GM23338 (cell line): ENCODE results near the gene DPH6. TPM values are rescaled to one million over a fixed set of nuclear protein-coding genes. Genes with fewer than 3 reads are reported as not detected.

ENCODE experiments used
- CREB1 ChIP-seq: fragments of 250-450 bp; sonication (Bioruptor Pico); IDR thresholded peaks from 2 replicates; pipeline ENCODE4 v1.5.0; 2020; ENCODE audit warnings: low read depth, mild to moderate bottlenecking, moderate library complexity
- ETS1 ChIP-seq: IDR thresholded peaks from 2 replicates; pipeline ENCODE4 v1.6.1; 2016; ENCODE audit warnings: antibody characterized with exemption
- STAT1 ChIP-seq: IDR thresholded peaks from one replicate; pipeline ENCODE4 v1.6.1; 2016; ENCODE audit warnings: antibody characterized with exemption; ENCODE audit not compliant: unreplicated experiment
- ZNF331 ChIP-seq: fragments of 250-450 bp; sonication (Bioruptor Pico); IDR thresholded peaks from 2 replicates; pipeline ENCODE4 v1.5.0; 2020; ENCODE audit warnings: low read depth, mild to moderate bottlenecking, moderate library complexity
- polyA plus RNA-seq: library from polyadenylated mRNA; unstranded; fragments of >200 nt; fragmentation: Nextera tagmentation; extraction: Ambion mirVana; gene quantifications from 2 replicates; pipeline ENCODE4 v1.2.1, GENCODE V29; 2016
- total RNA-seq: library from RNA; depleted of rRNA; stranded (reverse); fragments of >200 nt; shearing (Covaris generic); gene quantifications from 2 replicates; pipeline ENCODE4 v1.2.3, GENCODE V29; 2014
- TF ChIP-seq, protein P1 (sequence below): fragments of 250-450 bp; sonication (Bioruptor Pico); IDR thresholded peaks from 2 replicates; pipeline ENCODE4 v1.5.0; 2020; ENCODE audit warnings: mild to moderate bottlenecking, moderate library complexity
- TF ChIP-seq, protein P2 (sequence below), 2 experiments: fragments of 200-600 bp in 1 of 2; sonication (generic) in 1 of 2; conservative IDR thresholded peaks; 2 replicates each; pipeline versions ENCODE4 v1.5.1 to v1.6.1; 2016 to 2017; ENCODE audit warnings: antibody characterized with exemption in 2 of 2, low read depth in 2 of 2, mild to moderate bottlenecking in 2 of 2, moderate library complexity in 1 of 2
- TF ChIP-seq, protein P3 (sequence below): IDR thresholded peaks from one replicate; pipeline ENCODE4 v1.6.1; 2018; ENCODE audit warnings: antibody characterized with exemption; ENCODE audit not compliant: unreplicated experiment

The DPH6 gene
- total and polyA plus RNA-seq, 2 experiments from 2014 or later = 37.9 to 46.9 TPM

- TF ChIP-seq, protein P1, sequence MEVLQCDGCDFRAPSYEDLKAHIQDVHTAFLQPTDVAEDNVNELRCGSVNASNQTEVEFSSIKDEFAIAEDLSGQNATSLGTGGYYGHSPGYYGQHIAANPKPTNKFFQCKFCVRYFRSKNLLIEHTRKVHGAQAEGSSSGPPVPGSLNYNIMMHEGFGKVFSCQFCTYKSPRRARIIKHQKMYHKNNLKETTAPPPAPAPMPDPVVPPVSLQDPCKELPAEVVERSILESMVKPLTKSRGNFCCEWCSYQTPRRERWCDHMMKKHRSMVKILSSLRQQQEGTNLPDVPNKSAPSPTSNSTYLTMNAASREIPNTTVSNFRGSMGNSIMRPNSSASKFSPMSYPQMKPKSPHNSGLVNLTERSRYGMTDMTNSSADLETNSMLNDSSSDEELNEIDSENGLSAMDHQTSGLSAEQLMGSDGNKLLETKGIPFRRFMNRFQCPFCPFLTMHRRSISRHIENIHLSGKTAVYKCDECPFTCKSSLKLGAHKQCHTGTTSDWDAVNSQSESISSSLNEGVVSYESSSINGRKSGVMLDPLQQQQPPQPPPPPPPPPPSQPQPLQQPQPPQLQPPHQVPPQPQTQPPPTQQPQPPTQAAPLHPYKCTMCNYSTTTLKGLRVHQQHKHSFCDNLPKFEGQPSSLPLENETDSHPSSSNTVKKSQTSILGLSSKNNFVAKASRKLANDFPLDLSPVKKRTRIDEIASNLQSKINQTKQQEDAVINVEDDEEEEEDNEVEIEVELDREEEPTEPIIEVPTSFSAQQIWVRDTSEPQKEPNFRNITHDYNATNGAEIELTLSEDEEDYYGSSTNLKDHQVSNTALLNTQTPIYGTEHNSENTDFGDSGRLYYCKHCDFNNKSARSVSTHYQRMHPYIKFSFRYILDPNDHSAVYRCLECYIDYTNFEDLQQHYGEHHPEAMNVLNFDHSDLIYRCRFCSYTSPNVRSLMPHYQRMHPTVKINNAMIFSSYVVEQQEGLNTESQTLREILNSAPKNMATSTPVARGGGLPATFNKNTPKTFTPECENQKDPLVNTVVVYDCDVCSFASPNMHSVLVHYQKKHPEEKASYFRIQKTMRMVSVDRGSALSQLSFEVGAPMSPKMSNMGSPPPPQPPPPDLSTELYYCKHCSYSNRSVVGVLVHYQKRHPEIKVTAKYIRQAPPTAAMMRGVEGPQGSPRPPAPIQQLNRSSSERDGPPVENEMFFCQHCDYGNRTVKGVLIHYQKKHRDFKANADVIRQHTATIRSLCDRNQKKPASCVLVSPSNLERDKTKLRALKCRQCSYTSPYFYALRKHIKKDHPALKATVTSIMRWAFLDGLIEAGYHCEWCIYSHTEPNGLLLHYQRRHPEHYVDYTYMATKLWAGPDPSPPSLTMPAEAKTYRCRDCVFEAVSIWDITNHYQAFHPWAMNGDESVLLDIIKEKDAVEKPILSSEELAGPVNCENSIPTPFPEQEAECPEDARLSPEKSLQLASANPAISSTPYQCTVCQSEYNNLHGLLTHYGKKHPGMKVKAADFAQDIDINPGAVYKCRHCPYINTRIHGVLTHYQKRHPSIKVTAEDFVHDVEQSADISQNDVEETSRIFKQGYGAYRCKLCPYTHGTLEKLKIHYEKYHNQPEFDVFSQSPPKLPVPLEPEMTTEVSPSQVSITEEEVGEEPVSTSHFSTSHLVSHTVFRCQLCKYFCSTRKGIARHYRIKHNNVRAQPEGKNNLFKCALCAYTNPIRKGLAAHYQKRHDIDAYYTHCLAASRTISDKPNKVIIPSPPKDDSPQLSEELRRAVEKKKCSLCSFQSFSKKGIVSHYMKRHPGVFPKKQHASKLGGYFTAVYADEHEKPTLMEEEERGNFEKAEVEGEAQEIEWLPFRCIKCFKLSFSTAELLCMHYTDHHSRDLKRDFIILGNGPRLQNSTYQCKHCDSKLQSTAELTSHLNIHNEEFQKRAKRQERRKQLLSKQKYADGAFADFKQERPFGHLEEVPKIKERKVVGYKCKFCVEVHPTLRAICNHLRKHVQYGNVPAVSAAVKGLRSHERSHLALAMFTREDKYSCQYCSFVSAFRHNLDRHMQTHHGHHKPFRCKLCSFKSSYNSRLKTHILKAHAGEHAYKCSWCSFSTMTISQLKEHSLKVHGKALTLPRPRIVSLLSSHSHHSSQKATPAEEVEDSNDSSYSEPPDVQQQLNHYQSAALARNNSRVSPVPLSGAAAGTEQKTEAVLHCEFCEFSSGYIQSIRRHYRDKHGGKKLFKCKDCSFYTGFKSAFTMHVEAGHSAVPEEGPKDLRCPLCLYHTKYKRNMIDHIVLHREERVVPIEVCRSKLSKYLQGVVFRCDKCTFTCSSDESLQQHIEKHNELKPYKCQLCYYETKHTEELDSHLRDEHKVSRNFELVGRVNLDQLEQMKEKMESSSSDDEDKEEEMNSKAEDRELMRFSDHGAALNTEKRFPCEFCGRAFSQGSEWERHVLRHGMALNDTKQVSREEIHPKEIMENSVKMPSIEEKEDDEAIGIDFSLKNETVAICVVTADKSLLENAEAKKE (CRISPR knock-in tag) = no peak
- TF ChIP-seq, protein P2, sequence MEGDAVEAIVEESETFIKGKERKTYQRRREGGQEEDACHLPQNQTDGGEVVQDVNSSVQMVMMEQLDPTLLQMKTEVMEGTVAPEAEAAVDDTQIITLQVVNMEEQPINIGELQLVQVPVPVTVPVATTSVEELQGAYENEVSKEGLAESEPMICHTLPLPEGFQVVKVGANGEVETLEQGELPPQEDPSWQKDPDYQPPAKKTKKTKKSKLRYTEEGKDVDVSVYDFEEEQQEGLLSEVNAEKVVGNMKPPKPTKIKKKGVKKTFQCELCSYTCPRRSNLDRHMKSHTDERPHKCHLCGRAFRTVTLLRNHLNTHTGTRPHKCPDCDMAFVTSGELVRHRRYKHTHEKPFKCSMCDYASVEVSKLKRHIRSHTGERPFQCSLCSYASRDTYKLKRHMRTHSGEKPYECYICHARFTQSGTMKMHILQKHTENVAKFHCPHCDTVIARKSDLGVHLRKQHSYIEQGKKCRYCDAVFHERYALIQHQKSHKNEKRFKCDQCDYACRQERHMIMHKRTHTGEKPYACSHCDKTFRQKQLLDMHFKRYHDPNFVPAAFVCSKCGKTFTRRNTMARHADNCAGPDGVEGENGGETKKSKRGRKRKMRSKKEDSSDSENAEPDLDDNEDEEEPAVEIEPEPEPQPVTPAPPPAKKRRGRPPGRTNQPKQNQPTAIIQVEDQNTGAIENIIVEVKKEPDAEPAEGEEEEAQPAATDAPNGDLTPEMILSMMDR (conservative IDR thresholded peaks at IDR 0.05; ENCODE audit: low read depth in 2 of 2) = no peak
- TF ChIP-seq CREB1 (CRISPR knock-in tag) (no peak), ETS1 (no peak), STAT1 (no peak), ZNF331 (CRISPR knock-in tag) (no peak)
- TF ChIP-seq, protein P3, sequence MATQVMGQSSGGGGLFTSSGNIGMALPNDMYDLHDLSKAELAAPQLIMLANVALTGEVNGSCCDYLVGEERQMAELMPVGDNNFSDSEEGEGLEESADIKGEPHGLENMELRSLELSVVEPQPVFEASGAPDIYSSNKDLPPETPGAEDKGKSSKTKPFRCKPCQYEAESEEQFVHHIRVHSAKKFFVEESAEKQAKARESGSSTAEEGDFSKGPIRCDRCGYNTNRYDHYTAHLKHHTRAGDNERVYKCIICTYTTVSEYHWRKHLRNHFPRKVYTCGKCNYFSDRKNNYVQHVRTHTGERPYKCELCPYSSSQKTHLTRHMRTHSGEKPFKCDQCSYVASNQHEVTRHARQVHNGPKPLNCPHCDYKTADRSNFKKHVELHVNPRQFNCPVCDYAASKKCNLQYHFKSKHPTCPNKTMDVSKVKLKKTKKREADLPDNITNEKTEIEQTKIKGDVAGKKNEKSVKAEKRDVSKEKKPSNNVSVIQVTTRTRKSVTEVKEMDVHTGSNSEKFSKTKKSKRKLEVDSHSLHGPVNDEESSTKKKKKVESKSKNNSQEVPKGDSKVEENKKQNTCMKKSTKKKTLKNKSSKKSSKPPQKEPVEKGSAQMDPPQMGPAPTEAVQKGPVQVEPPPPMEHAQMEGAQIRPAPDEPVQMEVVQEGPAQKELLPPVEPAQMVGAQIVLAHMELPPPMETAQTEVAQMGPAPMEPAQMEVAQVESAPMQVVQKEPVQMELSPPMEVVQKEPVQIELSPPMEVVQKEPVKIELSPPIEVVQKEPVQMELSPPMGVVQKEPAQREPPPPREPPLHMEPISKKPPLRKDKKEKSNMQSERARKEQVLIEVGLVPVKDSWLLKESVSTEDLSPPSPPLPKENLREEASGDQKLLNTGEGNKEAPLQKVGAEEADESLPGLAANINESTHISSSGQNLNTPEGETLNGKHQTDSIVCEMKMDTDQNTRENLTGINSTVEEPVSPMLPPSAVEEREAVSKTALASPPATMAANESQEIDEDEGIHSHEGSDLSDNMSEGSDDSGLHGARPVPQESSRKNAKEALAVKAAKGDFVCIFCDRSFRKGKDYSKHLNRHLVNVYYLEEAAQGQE = no peak
These were observed 64.0 kb downstream of the DPH6 start (continued) for GRCh38 chr15:35481992-35482391.
